Parathyroid adenoma (tissue), 2 donors: ENCODE measurements around the gene TM6SF1.

Experiments
- H2AFZ ChIP-seq: fragments of 300-600 bp; sonication (generic); one replicate; pipeline ENCODE4 v1.7.0; 2017; ENCODE audit warnings: antibody characterized with exemption, mild to moderate bottlenecking
- H3K27ac ChIP-seq: fragments of 300-600 bp; sonication (generic); one replicate; pipeline ENCODE4 v1.7.0; 2017
- H3K27me3 ChIP-seq: fragments of 300-600 bp; sonication (generic); one replicate; pipeline ENCODE4 v1.7.0; 2017; ENCODE audit warnings: low read length; ENCODE audit not compliant: control insufficient read depth, insufficient read depth
- H3K36me3 ChIP-seq: fragments of 300-600 bp; sonication (generic); one replicate; pipeline ENCODE4 v1.7.0; 2017; ENCODE audit warnings: low read length; ENCODE audit not compliant: control insufficient read depth, insufficient read depth
- H3K4me1 ChIP-seq: fragments of 300-600 bp; sonication (generic); one replicate; pipeline ENCODE4 v1.7.0; 2017; ENCODE audit warnings: control low read depth
- H3K4me2 ChIP-seq: fragments of 300-600 bp; sonication (generic); one replicate; pipeline ENCODE4 v1.7.0; 2017; ENCODE audit warnings: low read length
- H3K4me3 ChIP-seq: fragments of 300-600 bp; sonication (generic); one replicate; pipeline ENCODE4 v1.7.0; 2017; ENCODE audit warnings: low read depth, low read length
- H3K79me2 ChIP-seq: fragments of 300-600 bp; sonication (generic); one replicate; pipeline ENCODE4 v1.7.0; 2017; ENCODE audit warnings: control low read depth
- H3K9ac ChIP-seq: fragments of 300-600 bp; sonication (generic); one replicate; pipeline ENCODE4 v1.7.0; 2017; ENCODE audit warnings: mild to moderate bottlenecking
- H3K9me3 ChIP-seq: fragments of 300-600 bp; sonication (generic); one replicate; pipeline ENCODE4 v1.7.0; 2017; ENCODE audit warnings: low read length; ENCODE audit not compliant: control insufficient read depth
- TF ChIP-seq, protein P1 (sequence below): fragments of 300-600 bp; sonication (generic); IDR thresholded peaks from one replicate; pipeline ENCODE4 v1.7.0; 2017; ENCODE audit warnings: antibody characterized with exemption, mild to moderate bottlenecking
- donor health status: primary hyperparathyroidism.

The TM6SF1 gene

GRCh38 chr15:83106994-83107840 lies at the start of gene TM6SF1:
Gene TM6SF1 (plus strand): TSS chr15:83107645. CDS start chr15:83107681, 36 bp downstream.
- H3K4me1 ChIP-seq: no peaks in the 10 kb centered on the region
- H3K4me3 ChIP-seq: peak within 1 kb of the TSS; percentile 26
- peak within 1 kb of the TSS; percentile 53 for H2AFZ ChIP-seq
- H3K27ac ChIP-seq: peak within 1 kb of the TSS; percentile 29
- peak within 1 kb of the TSS; percentile 49 for H3K4me2 ChIP-seq
- TF ChIP-seq, protein P1, sequence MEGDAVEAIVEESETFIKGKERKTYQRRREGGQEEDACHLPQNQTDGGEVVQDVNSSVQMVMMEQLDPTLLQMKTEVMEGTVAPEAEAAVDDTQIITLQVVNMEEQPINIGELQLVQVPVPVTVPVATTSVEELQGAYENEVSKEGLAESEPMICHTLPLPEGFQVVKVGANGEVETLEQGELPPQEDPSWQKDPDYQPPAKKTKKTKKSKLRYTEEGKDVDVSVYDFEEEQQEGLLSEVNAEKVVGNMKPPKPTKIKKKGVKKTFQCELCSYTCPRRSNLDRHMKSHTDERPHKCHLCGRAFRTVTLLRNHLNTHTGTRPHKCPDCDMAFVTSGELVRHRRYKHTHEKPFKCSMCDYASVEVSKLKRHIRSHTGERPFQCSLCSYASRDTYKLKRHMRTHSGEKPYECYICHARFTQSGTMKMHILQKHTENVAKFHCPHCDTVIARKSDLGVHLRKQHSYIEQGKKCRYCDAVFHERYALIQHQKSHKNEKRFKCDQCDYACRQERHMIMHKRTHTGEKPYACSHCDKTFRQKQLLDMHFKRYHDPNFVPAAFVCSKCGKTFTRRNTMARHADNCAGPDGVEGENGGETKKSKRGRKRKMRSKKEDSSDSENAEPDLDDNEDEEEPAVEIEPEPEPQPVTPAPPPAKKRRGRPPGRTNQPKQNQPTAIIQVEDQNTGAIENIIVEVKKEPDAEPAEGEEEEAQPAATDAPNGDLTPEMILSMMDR: no peak
- H3K9ac ChIP-seq: no peak within 1 kb of the TSS
- H3K27me3 ChIP-seq: no peaks in the 10 kb centered on the region
- H3K79me2 ChIP-seq: no peaks in the 10 kb centered on the region
- no peaks in the 10 kb centered on the region for H3K36me3 ChIP-seq
- H3K9me3 ChIP-seq: no peaks in the 10 kb centered on the region

DNA sequence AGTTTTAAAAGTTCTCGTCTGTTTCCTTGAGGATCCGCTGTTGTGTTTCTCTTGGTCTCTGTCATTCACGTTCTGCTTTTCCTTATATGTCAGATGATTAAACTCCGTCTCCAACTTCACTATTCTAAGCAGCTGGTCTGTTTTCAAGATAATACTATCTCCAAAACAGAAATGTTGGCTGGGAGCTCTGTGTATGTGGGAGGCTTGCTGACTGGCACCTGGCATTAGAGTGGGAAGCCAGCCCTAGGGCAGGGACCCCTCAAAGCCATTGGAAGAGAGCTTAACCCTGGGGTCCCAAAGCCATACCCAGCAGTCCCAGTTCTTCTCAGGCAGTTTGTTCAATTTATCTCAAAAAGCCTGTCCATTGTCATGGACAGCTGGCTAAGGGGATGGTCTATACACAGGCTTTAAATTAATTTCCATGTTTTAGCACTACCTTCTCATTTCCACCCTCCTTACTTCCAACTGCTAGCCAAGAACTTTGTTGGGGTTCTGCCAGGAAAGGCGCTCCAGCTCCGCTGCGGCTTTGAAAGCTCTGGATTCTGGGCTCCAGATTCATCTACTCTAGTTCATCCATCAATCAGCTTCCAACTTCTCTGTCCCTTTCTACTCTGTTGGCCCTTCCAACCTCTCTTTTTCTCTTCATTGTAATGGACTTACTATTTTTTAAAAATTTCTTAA lies 49.6 kb upstream of the TM6SF1 start:
- Histone ChIP-seq H3K4me3 (no peak overlapping the region), H3K79me2 (peaks cover 22% of the 10 kb centered on the region), H2AFZ (no peak overlapping the region), H3K27ac (no peak overlapping the region), H3K9me3 (no peaks in the 10 kb centered on the region), H3K9ac (no peak overlapping the region), H3K4me1 (peaks cover 8% of the 10 kb centered on the region), H3K27me3 (no peaks in the 10 kb centered on the region), H3K4me2 (no peak overlapping the region), H3K36me3 (no peaks in the 10 kb centered on the region)
- TF ChIP-seq, protein P1: no peak

- H3K79me2 ChIP-seq: peaks cover 42% of the 10 kb centered on the region
- H3K4me2 ChIP-seq: peak overlapping the region; percentile 27
- H3K27me3 ChIP-seq: no peaks in the 10 kb centered on the region
- H2AFZ ChIP-seq: no peak overlapping the region
- H3K9me3 ChIP-seq: no peaks in the 10 kb centered on the region
- peaks cover 15% of the 10 kb centered on the region for H3K4me1 ChIP-seq
- H3K4me3 ChIP-seq: peak overlapping the region; percentile 20
- H3K36me3 ChIP-seq: no peaks in the 10 kb centered on the region
- TF ChIP-seq, protein P1: no peak
- H3K27ac ChIP-seq: no peak overlapping the region
- no peak overlapping the region for H3K9ac ChIP-seq
Observed at GRCh38 chr15:83061680-83062079, 45.8 kb upstream of the TM6SF1 start.

DNA sequence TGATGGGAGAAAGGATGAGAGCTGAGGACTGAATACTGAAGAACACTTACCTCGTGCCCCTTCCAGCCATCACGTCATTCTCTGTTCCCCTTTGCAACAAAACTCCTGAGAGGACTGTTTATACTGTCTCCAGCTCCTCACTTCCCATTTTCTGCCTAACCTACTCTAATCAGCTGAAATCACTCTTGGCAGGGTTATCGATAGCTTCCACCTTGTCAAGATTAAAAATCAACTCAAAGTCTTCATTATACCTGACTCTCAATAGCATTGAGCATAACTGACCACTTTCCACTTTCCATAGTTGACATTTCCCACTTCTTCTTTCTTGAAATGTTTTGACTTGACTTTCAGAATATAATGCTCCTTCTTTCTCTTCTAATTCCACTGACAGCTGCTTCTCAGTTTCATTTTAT lies 44.7 kb upstream of the TM6SF1 start:
- Histone ChIP-seq H3K36me3 (no peaks in the 10 kb centered on the region), H3K9ac (no peak overlapping the region), H3K4me1 (peaks cover 15% of the 10 kb centered on the region), H3K4me2 (no peak overlapping the region), H2AFZ (no peak overlapping the region), H3K79me2 (peaks cover 38% of the 10 kb centered on the region), H3K4me3 (no peak overlapping the region), H3K27me3 (no peaks in the 10 kb centered on the region), H3K9me3 (no peaks in the 10 kb centered on the region), H3K27ac (no peak overlapping the region)
- TF ChIP-seq, protein P1: no peak
